Cardiac muscle cell (in vitro differentiated cells and primary cell): ENCODE data around the gene LRRC45. TPM values are rescaled to one million over a fixed set of nuclear protein-coding genes. Genes with fewer than 3 reads are reported as not detected.

Experiments
- DNase-seq, 2 donors: peaks; one replicate each; pipeline versions ENCODE4 v3.0.0 to v3.0.0-alpha.2; 2010 to 2017; ENCODE audit warnings: low read depth in 1 of 2, low spot score in 1 of 2
- H3K27ac ChIP-seq: fragments of 200-600 bp; sonication (generic); 2 replicates; pipeline ENCODE4 v1.5.1; 2016
- H3K27me3 ChIP-seq: fragments of 200-600 bp; sonication (generic); 2 replicates; pipeline ENCODE4 v1.6.0; 2016; ENCODE audit warnings: control low read depth
- H3K36me3 ChIP-seq: fragments of 200-600 bp; sonication (generic); 2 replicates; pipeline ENCODE4 v1.5.1; 2016; ENCODE audit warnings: control low read depth
- H3K4me1 ChIP-seq: fragments of 200-600 bp; sonication (generic); 2 replicates; pipeline ENCODE4 v1.8.1; 2017; ENCODE audit warnings: low read depth, mild to moderate bottlenecking, mixed run types
- H3K4me3 ChIP-seq: fragments of 200-600 bp; sonication (generic); 2 replicates; pipeline ENCODE4 v1.5.1; 2016; ENCODE audit warnings: mild to moderate bottlenecking
- H3K9me3 ChIP-seq: fragments of 200-600 bp; sonication (generic); 2 replicates; pipeline ENCODE4 v1.5.1; 2017; ENCODE audit warnings: low read depth, mild to moderate bottlenecking, control low read depth
- polyA plus RNA-seq: library from polyadenylated mRNA; unstranded; fragments of >200 nt; fragmentation: Nextera tagmentation; extraction: Ambion mirVana; gene quantifications from 2 replicates; pipeline ENCODE4 v1.2.1, GENCODE V29; 2016
- total RNA-seq: library from RNA; depleted of rRNA; stranded (reverse); fragments of >200 nt; gene quantifications from 2 replicates; pipeline ENCODE4 v1.2.3, GENCODE V29; 2016
- TF ChIP-seq, protein P1 (sequence below): IDR thresholded peaks from 2 replicates; pipeline ENCODE4 v1.5.1; 2012; ENCODE audit warnings: low read depth, mild to moderate bottlenecking, low read length

The LRRC45 gene
- total and polyA plus RNA-seq, 2 experiments from 2014 or later, result 31.8 to 36.5 TPM

- no peak for DNase-seq
- TF ChIP-seq, protein P1, sequence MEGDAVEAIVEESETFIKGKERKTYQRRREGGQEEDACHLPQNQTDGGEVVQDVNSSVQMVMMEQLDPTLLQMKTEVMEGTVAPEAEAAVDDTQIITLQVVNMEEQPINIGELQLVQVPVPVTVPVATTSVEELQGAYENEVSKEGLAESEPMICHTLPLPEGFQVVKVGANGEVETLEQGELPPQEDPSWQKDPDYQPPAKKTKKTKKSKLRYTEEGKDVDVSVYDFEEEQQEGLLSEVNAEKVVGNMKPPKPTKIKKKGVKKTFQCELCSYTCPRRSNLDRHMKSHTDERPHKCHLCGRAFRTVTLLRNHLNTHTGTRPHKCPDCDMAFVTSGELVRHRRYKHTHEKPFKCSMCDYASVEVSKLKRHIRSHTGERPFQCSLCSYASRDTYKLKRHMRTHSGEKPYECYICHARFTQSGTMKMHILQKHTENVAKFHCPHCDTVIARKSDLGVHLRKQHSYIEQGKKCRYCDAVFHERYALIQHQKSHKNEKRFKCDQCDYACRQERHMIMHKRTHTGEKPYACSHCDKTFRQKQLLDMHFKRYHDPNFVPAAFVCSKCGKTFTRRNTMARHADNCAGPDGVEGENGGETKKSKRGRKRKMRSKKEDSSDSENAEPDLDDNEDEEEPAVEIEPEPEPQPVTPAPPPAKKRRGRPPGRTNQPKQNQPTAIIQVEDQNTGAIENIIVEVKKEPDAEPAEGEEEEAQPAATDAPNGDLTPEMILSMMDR, result no peak
- no peaks in the 10 kb centered on the region for H3K9me3 ChIP-seq
- H3K27ac ChIP-seq, result no peak overlapping the region
- peaks cover 13% of the 10 kb centered on the region for H3K4me1 ChIP-seq
- H3K4me3 ChIP-seq, result no peak overlapping the region
- H3K27me3 ChIP-seq, result no peaks in the 10 kb centered on the region
- no peaks in the 10 kb centered on the region for H3K36me3 ChIP-seq
Measured at GRCh38 chr17:82008258-82008940, 14.7 kb upstream of the LRRC45 start.

GRCh38 chr17:82008941-82009405 is 14.1 kb upstream of the LRRC45 start:
- TF ChIP-seq, protein P1, result no peak
- Histone ChIP-seq H3K4me1 (peaks cover 18% of the 10 kb centered on the region), H3K4me3 (no peak overlapping the region)

GRCh38 chr17:82009413-82009812 is 13.7 kb upstream of the LRRC45 start:
- Histone ChIP-seq H3K4me3 (no peak overlapping the region), H3K36me3 (no peaks in the 10 kb centered on the region), H3K4me1 (peaks cover 18% of the 10 kb centered on the region), H3K9me3 (no peaks in the 10 kb centered on the region), H3K27me3 (no peaks in the 10 kb centered on the region), H3K27ac (no peak overlapping the region)
- no peak for DNase-seq
- TF ChIP-seq, protein P1, result no peak

More at GRCh38 chr17:82008941-82009405, 14.1 kb upstream of the LRRC45 start:
- H3K9me3 ChIP-seq, result no peaks in the 10 kb centered on the region
- no peaks in the 10 kb centered on the region for H3K27me3 ChIP-seq
- no peak overlapping the region for H3K27ac ChIP-seq
- H3K36me3 ChIP-seq, result no peaks in the 10 kb centered on the region
- DNase-seq, result no peak

GRCh38 chr17:82010575-82011525 is 12.3 kb upstream of the LRRC45 start:
- Histone ChIP-seq H3K27ac (no peak overlapping the region), H3K9me3 (no peaks in the 10 kb centered on the region), H3K4me1 (peaks cover 18% of the 10 kb centered on the region), H3K4me3 (no peak overlapping the region), H3K36me3 (no peaks in the 10 kb centered on the region), H3K27me3 (no peaks in the 10 kb centered on the region)
- no peak for DNase-seq
- TF ChIP-seq, protein P1, result no peak

- TF ChIP-seq, protein P1, result no peak
- Histone ChIP-seq H3K4me1 (peaks cover 18% of the 10 kb centered on the region), H3K36me3 (no peaks in the 10 kb centered on the region), H3K27me3 (no peaks in the 10 kb centered on the region), H3K27ac (peak overlapping the region; percentile 89), H3K4me3 (no peak overlapping the region), H3K9me3 (no peaks in the 10 kb centered on the region)
- no peak for DNase-seq
Measured at GRCh38 chr17:82011617-82012187, 11.4 kb upstream of the LRRC45 start.
